Measurements from ENCODE around the gene BIN2.

The BIN2 gene

DNA sequence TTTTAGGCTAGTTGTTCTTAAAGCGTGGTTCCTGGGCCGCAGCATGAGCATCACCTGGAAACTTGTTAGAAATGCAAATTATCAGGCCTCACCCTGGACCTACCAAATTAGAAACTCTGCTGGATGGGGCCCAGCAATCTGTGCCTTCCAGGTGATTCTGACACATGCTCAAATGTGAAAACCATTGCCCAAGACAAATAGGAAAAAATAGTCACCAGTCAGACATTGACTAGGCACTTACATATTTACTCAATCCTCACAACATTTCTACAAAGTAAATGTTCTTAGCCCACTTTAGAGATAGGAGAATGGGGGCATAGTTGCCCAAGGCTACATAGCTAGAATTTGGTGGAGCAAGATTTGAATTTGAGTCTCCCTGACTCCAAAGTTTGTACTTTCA is 19.2 kb upstream of the BIN2 start:
- H3K79me2 ChIP-seq (ENCODE audit: low read length) = no peaks in the 10 kb centered on the region
- no peak overlapping the region for H3K4me2 ChIP-seq (ENCODE audit: low read depth, low read length)
- H3K9me2 ChIP-seq (replicated peaks; ENCODE audit: insufficient read depth, low read length) = no peaks in the 10 kb centered on the region
- no peaks in the 10 kb centered on the region for H3K27me3 ChIP-seq (replicated peaks; ENCODE audit: insufficient read depth, low read length)
- TF ChIP-seq, protein P1, sequence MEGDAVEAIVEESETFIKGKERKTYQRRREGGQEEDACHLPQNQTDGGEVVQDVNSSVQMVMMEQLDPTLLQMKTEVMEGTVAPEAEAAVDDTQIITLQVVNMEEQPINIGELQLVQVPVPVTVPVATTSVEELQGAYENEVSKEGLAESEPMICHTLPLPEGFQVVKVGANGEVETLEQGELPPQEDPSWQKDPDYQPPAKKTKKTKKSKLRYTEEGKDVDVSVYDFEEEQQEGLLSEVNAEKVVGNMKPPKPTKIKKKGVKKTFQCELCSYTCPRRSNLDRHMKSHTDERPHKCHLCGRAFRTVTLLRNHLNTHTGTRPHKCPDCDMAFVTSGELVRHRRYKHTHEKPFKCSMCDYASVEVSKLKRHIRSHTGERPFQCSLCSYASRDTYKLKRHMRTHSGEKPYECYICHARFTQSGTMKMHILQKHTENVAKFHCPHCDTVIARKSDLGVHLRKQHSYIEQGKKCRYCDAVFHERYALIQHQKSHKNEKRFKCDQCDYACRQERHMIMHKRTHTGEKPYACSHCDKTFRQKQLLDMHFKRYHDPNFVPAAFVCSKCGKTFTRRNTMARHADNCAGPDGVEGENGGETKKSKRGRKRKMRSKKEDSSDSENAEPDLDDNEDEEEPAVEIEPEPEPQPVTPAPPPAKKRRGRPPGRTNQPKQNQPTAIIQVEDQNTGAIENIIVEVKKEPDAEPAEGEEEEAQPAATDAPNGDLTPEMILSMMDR (IDR thresholded peaks at IDR 0.05; ENCODE audit: low read length) = no peak
- TF ChIP-seq EZH2 (optimal IDR thresholded peaks at IDR 0.05; ENCODE audit: low read depth, low read length) = no peak
- TF ChIP-seq EZH2phosphoT487 (IDR thresholded peaks at IDR 0.05; ENCODE audit: low read length) = no peak
- H3K4me1 ChIP-seq (ENCODE audit: low read length) = peaks cover 4% of the 10 kb centered on the region; the same call in 1 of the 2 replicates
- no peaks in the 10 kb centered on the region for H3K36me3 ChIP-seq (replicated peaks; ENCODE audit: insufficient read depth, low read length)
- H3K9ac ChIP-seq (ENCODE audit: low read length) = no peak overlapping the region
- no peak for DNase-seq
- no peak overlapping the region for H3K4me3 ChIP-seq (ENCODE audit: low read length)
- no peaks in the 10 kb centered on the region for H3F3A ChIP-seq (ENCODE audit: insufficient read depth, low read length)
- H3K9me3 ChIP-seq (replicated peaks; ENCODE audit: insufficient read depth, low read length) = no peaks in the 10 kb centered on the region
- no peak overlapping the region for H2AFZ ChIP-seq (ENCODE audit: low read length)
- no peaks in the 10 kb centered on the region for H4K20me1 ChIP-seq (ENCODE audit: insufficient read depth, low read length)
- H3K27ac ChIP-seq (ENCODE audit: low read length) = no peak overlapping the region

DNA sequence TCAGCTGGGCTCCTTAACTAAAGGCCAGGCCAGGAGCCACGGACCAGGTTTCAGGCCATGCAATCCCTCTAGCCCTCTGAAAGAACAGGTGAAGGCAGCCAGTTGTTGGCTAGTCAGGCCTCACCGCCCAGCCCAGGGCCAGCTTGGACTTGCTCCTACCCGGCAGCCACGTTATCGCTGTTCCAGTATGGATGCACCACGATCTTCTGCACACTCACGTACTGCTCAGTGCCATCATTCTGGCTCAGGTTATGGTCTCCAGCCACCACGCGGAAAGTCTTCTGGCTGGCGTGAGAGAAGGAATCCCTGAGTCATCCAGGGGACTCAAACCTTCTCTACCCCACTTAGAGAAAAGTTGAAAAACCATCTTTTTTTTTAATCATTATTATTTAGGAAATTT is 18.4 kb upstream of the BIN2 start:
- Histone ChIP-seq H3K4me3 (ENCODE audit: low read length) (no peak overlapping the region), H3K79me2 (ENCODE audit: low read length) (no peaks in the 10 kb centered on the region), H4K20me1 (ENCODE audit: insufficient read depth, low read length) (no peaks in the 10 kb centered on the region), H3K27me3 (replicated peaks; ENCODE audit: insufficient read depth, low read length) (no peaks in the 10 kb centered on the region), H3K4me1 (ENCODE audit: low read length) (peaks cover 4% of the 10 kb centered on the region; the same call in 1 of the 2 replicates), H3K36me3 (replicated peaks; ENCODE audit: insufficient read depth, low read length) (no peaks in the 10 kb centered on the region), H3K9me2 (replicated peaks; ENCODE audit: insufficient read depth, low read length) (no peaks in the 10 kb centered on the region), H3K9me3 (replicated peaks; ENCODE audit: insufficient read depth, low read length) (no peaks in the 10 kb centered on the region), H3K27ac (ENCODE audit: low read length) (no peak overlapping the region), H3K4me2 (ENCODE audit: low read depth, low read length) (no peak overlapping the region), H3K9ac (ENCODE audit: low read length) (no peak overlapping the region), H2AFZ (ENCODE audit: low read length) (no peak overlapping the region), H3F3A (ENCODE audit: insufficient read depth, low read length) (no peaks in the 10 kb centered on the region)
- no peak for DNase-seq
- TF ChIP-seq EZH2phosphoT487 (IDR thresholded peaks at IDR 0.05; ENCODE audit: low read length) = no peak
- TF ChIP-seq EZH2 (optimal IDR thresholded peaks at IDR 0.05; ENCODE audit: low read depth, low read length) = no peak
- TF ChIP-seq, protein P1 (IDR thresholded peaks at IDR 0.05; ENCODE audit: low read length) = no peak

DNA sequence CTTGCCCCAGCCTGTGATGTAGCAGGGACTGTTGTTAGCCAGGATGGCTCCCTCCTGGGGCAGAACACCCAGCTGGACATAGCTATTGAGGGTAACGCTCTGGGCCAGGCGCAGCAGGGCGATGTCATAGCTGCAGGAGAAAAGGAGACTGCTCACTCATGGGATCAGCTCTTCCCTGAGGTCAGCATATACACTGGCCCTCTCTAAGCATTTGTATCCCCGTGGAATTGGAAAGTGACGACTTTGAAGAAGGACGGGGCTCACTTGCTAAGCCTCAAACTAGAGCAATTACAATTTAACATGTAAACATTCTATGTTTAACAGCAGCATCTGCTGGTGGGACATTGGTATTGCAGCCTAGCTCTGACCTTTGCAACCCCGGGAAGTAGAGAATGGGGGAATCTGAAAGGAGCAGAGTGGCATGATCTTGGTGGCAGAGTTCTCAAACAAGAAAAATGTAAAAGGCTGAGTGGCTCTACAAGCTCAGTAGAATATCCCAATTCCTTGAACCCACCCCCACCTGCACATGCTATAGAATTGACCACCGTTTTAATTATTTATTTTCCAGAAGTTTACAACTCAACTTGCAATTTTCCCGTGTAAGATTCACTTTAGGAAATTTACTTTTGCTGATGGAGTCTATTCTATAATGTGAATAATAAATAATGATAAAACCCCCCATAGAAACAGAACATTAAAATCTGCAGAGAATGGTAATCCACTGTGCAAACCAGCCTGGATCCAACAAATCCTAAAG is 17.5 kb upstream of the BIN2 start:
- no peaks in the 10 kb centered on the region for H4K20me1 ChIP-seq (ENCODE audit: insufficient read depth, low read length)
- H3F3A ChIP-seq (ENCODE audit: insufficient read depth, low read length) = no peaks in the 10 kb centered on the region
- no peaks in the 10 kb centered on the region for H3K36me3 ChIP-seq (replicated peaks; ENCODE audit: insufficient read depth, low read length)
- peaks cover 4% of the 10 kb centered on the region; the same call in 1 of the 2 replicates for H3K4me1 ChIP-seq (ENCODE audit: low read length)
- DNase-seq = peak; percentile 80
- TF ChIP-seq EZH2 (optimal IDR thresholded peaks at IDR 0.05; ENCODE audit: low read depth, low read length) (no peak), EZH2phosphoT487 (IDR thresholded peaks at IDR 0.05; ENCODE audit: low read length) (no peak)
- TF ChIP-seq, protein P1 (IDR thresholded peaks at IDR 0.05; ENCODE audit: low read length) = peak; percentile 98
- H3K9me2 ChIP-seq (replicated peaks; ENCODE audit: insufficient read depth, low read length) = no peaks in the 10 kb centered on the region
- H3K9ac ChIP-seq (ENCODE audit: low read length) = no peak overlapping the region
- no peak overlapping the region for H3K27ac ChIP-seq (ENCODE audit: low read length)
- H3K27me3 ChIP-seq (replicated peaks; ENCODE audit: insufficient read depth, low read length) = no peaks in the 10 kb centered on the region
- no peaks in the 10 kb centered on the region for H3K79me2 ChIP-seq (ENCODE audit: low read length)
- peak overlapping the region; percentile 86 for H2AFZ ChIP-seq (ENCODE audit: low read length)
- peak overlapping the region; percentile 76 for H3K4me2 ChIP-seq (ENCODE audit: low read depth, low read length)
- H3K4me3 ChIP-seq (ENCODE audit: low read length) = 0 out of 2 replicates have a peak overlapping the region, but pooled peaks have one; percentile 17
- no peaks in the 10 kb centered on the region for H3K9me3 ChIP-seq (replicated peaks; ENCODE audit: insufficient read depth, low read length)

Measured in MM.1S (cell line).